ENCODE measurements around the gene NIPA2. TPM values are rescaled to one million over a fixed set of nuclear protein-coding genes. Genes with fewer than 3 reads are reported as not detected.
A peak's percentile ranks its signal among the peaks of the same experiment; 100 is the strongest.
"Not testable (repeated sequence)": the region's sequence is repeated elsewhere in the genome, so short reads cannot be mapped to it uniquely, and the experiment has no call there.

Gene NIPA2
- polyA plus RNA-seq, 3 donors = 26.7 to 75.8 (median 49.0) TPM

GRCh38 chr15:22796079-22796478 lies 42.4 kb upstream of the NIPA2 start:
- H4K20me1 ChIP-seq (ENCODE audit: insufficient read depth, low read length) = no peaks in the 10 kb centered on the region
- DNase-seq = no peak
- H3K9me3 ChIP-seq (replicated peaks in 1 of 2; ENCODE audit: control insufficient read depth in 1 of 2, insufficient read depth in 1 of 2, low read length in 2 of 2) = no peaks in the 10 kb centered on the region
- no peaks in the 10 kb centered on the region for H3K36me3 ChIP-seq (replicated peaks in 1 of 2; ENCODE audit: control insufficient read depth in 1 of 2, insufficient read depth in 2 of 2, low read length in 2 of 2)
- Mint-ChIP-seq H3K27me3 (ENCODE audit: low read depth in 3 of 3) (peaks cover 0 to 2% (median under 1%) of the 10 kb centered on the region in 3 donors), H3K4me3 (no peak overlapping the region), H3K4me1 (peaks cover 3% of the 10 kb centered on the region), H3K36me3 (no peaks in the 10 kb centered on the region), H3K27ac (no peak overlapping the region), H3K9me3 (peaks cover 0 to 9% (median 0%) of the 10 kb centered on the region in 7 donors)
- H3K79me2 ChIP-seq (ENCODE audit: insufficient read depth, low read length) = no peaks in the 10 kb centered on the region
- H3K4me1 ChIP-seq (ENCODE audit: control insufficient read depth in 1 of 2, insufficient read depth in 2 of 2, low read length in 2 of 2) = no peaks in the 10 kb centered on the region
- no peak overlapping the region for H3K9ac ChIP-seq (ENCODE audit: insufficient read depth, low read length, poor library complexity, severe bottlenecking)
- no peak for TF ChIP-seq CTCF (IDR thresholded peaks at IDR 0.05)
- intact Hi-C loops (cut with micrococcal nuclease) = no loop called here
- H3K4me2 ChIP-seq (replicated peaks; ENCODE audit: extremely low read depth, low read length, poor library complexity, severe bottlenecking) = no peak overlapping the region
- H3K27me3 ChIP-seq (ENCODE audit: control insufficient read depth in 2 of 2, insufficient read depth in 2 of 2, low read length in 2 of 2) = no peaks in the 10 kb centered on the region
- H2AFZ ChIP-seq (ENCODE audit: insufficient read depth, low read depth, low read length, poor library complexity, severe bottlenecking) = no peak overlapping the region
- no peak overlapping the region for H3K4me3 ChIP-seq (replicated peaks in 1 of 3; ENCODE audit: low read depth in 2 of 3, low read length in 3 of 3)
- no peak overlapping the region for H3K27ac ChIP-seq (ENCODE audit: low read depth in 1 of 2, low read length in 2 of 2)

DNA sequence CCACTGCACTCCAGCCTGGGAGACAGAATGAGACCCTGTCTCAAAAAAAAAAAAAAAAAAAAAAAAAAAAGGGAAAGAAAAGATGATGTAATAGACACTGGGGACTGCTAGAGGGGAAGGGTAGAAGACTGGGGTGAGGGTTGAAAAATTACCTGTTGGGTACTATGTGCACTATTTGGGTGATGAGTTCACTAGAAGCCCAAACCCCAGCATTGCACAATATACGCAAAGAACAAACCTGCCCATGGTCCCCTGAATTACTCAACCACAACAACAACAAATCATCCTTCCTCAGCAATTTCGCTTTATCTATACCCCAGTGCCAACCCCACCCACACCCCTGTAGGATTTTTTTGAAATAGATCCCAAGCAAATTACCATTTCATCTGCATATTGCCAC lies 38.6 kb upstream of the NIPA2 start:
- intact Hi-C loops (cut with micrococcal nuclease) = loop anchor here in 1 of 2 donors (10.0 kb wide), 1 partner anchor 65 kb away; no protein-coding TSS in a partner anchor

DNA sequence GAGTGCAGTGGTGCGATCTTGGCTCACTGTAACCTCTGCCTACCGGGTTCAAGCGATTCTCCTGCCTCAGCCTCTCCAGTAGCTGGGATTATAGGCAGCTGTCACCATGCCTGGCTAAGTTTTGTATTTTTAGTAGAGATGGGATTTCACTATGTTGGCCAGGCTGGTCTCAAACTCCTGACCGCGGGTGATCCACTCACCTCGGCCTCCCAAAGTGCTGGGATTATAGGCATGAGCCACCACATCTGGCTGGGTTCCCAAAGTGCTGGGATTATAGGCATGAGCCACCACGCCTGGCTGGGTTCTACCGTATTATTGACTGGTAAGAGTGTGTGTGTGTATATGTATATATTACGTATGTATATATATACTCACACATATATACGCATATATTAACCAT lies 35.5 kb upstream of the NIPA2 start:
- not testable (repeated sequence) for H3K36me3 ChIP-seq (replicated peaks in 1 of 2; ENCODE audit: control insufficient read depth in 1 of 2, insufficient read depth in 2 of 2, low read length in 2 of 2); H3K27me3 ChIP-seq (ENCODE audit: control insufficient read depth in 2 of 2, insufficient read depth in 2 of 2, low read length in 2 of 2); H3K9me3 ChIP-seq (replicated peaks in 1 of 2; ENCODE audit: control insufficient read depth in 1 of 2, insufficient read depth in 1 of 2, low read length in 2 of 2); H3K27ac Mint-ChIP-seq; H3K9ac ChIP-seq (ENCODE audit: insufficient read depth, low read length, poor library complexity, severe bottlenecking); H4K20me1 ChIP-seq (ENCODE audit: insufficient read depth, low read length); H3K27ac ChIP-seq (ENCODE audit: low read depth in 1 of 2, low read length in 2 of 2); H3K4me1 Mint-ChIP-seq; H3K27me3 Mint-ChIP-seq (ENCODE audit: low read depth in 3 of 3); H3K4me1 ChIP-seq (ENCODE audit: control insufficient read depth in 1 of 2, insufficient read depth in 2 of 2, low read length in 2 of 2); H3K36me3 Mint-ChIP-seq; H3K4me2 ChIP-seq (replicated peaks; ENCODE audit: extremely low read depth, low read length, poor library complexity, severe bottlenecking); DNase-seq; H2AFZ ChIP-seq (ENCODE audit: insufficient read depth, low read depth, low read length, poor library complexity, severe bottlenecking); H3K4me3 Mint-ChIP-seq; H3K4me3 ChIP-seq (replicated peaks in 1 of 3; ENCODE audit: low read depth in 2 of 3, low read length in 3 of 3); H3K79me2 ChIP-seq (ENCODE audit: insufficient read depth, low read length); H3K9me3 Mint-ChIP-seq
- intact Hi-C loops (cut with micrococcal nuclease) = loop anchor here in 1 of 2 donors (10.0 kb wide), 1 partner anchor 62 kb away; no protein-coding TSS in a partner anchor
- 97% methylated on average over 5 of the region's 10 CpGs for WGBS (ENCODE audit: insufficient coverage)

More for the DNA sequence above, 38.6 kb upstream of the NIPA2 start:
- Histone ChIP-seq H3K27ac (ENCODE audit: low read depth in 1 of 2, low read length in 2 of 2) (no peak overlapping the region), H3K9me3 (replicated peaks in 1 of 2; ENCODE audit: control insufficient read depth in 1 of 2, insufficient read depth in 1 of 2, low read length in 2 of 2) (no peaks in the 10 kb centered on the region), H3K9ac (ENCODE audit: insufficient read depth, low read length, poor library complexity, severe bottlenecking) (no peak overlapping the region), H4K20me1 (ENCODE audit: insufficient read depth, low read length) (no peaks in the 10 kb centered on the region), H3K4me3 (replicated peaks in 1 of 3; ENCODE audit: low read depth in 2 of 3, low read length in 3 of 3) (no peak overlapping the region), H3K4me1 (ENCODE audit: control insufficient read depth in 1 of 2, insufficient read depth in 2 of 2, low read length in 2 of 2) (no peaks in the 10 kb centered on the region), H3K27me3 (ENCODE audit: control insufficient read depth in 2 of 2, insufficient read depth in 2 of 2, low read length in 2 of 2) (no peaks in the 10 kb centered on the region), H2AFZ (ENCODE audit: insufficient read depth, low read depth, low read length, poor library complexity, severe bottlenecking) (no peak overlapping the region), H3K4me2 (replicated peaks; ENCODE audit: extremely low read depth, low read length, poor library complexity, severe bottlenecking) (no peak overlapping the region), H3K79me2 (ENCODE audit: insufficient read depth, low read length) (no peaks in the 10 kb centered on the region), H3K36me3 (replicated peaks in 1 of 2; ENCODE audit: control insufficient read depth in 1 of 2, insufficient read depth in 2 of 2, low read length in 2 of 2) (no peaks in the 10 kb centered on the region)
- no peak for TF ChIP-seq CTCF (IDR thresholded peaks at IDR 0.05)
- no peak overlapping the region for H3K4me3 Mint-ChIP-seq
- H3K9me3 Mint-ChIP-seq = peaks cover 0 to 11% (median 0%) of the 10 kb centered on the region in 7 donors
- peaks cover 3% of the 10 kb centered on the region for H3K4me1 Mint-ChIP-seq
- no peaks in the 10 kb centered on the region for H3K27me3 Mint-ChIP-seq (ENCODE audit: low read depth in 3 of 3)
- DNase-seq = no peak
- 23% methylated on average over 2 of the region's 2 CpGs for WGBS (ENCODE audit: insufficient coverage)
- no peaks in the 10 kb centered on the region for H3K36me3 Mint-ChIP-seq
- peak overlapping the region in 1 of 7 donors; percentile 65 for H3K27ac Mint-ChIP-seq
